ENCODE data around the gene ELK4. TPM values are rescaled to one million over a fixed set of nuclear protein-coding genes. Genes with fewer than 3 reads are reported as not detected.

Gene ELK4
- total RNA-seq, 1 donor from 2014 or later = 42.3 TPM

DNA sequence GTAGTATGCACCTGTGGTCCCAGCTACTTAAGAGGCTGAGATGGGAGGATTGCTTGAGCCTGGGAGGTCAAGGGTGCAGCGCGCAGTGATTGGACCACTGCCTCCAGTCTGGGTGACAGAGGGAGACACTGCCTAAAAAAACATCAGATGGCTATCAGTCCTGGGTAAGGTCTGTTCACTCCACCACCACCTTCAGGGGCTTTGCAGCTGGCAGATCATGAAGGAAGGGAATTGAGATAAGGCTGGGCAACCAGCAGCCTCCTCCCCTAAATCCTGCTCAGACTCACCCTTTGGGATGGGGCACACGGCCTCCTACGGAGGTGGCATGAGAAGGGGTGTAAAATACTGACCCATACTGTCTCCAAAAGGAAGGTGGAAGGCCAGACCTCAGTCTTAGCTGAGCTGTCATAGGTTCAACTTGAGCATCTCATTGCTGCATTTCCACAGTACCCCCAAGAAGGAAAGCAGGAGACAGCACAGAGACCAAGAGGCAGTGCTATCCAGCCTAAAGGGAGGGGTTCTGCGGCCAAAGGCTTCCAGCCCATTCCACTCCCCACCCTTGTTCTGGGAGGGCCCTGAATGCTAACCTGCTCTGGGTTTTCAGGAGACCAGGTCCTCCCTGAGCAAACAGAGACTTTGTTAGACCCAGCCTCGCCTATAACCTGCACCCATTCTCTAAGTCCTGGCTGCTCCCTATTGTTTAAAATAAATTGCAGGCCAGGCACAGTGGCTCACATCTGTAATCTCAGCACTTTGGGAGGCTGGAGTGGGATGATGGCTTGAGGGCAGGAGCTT lies 34.8 kb upstream of the ELK4 start:
- DNase-seq (ENCODE audit: low spot score) = no peak
- intact Hi-C loops (cut with DNase I) = loop anchor here (10.0 kb wide), 1 partner anchor 448 kb away; the partner anchor contains the start of gene AVPR1B

DNA sequence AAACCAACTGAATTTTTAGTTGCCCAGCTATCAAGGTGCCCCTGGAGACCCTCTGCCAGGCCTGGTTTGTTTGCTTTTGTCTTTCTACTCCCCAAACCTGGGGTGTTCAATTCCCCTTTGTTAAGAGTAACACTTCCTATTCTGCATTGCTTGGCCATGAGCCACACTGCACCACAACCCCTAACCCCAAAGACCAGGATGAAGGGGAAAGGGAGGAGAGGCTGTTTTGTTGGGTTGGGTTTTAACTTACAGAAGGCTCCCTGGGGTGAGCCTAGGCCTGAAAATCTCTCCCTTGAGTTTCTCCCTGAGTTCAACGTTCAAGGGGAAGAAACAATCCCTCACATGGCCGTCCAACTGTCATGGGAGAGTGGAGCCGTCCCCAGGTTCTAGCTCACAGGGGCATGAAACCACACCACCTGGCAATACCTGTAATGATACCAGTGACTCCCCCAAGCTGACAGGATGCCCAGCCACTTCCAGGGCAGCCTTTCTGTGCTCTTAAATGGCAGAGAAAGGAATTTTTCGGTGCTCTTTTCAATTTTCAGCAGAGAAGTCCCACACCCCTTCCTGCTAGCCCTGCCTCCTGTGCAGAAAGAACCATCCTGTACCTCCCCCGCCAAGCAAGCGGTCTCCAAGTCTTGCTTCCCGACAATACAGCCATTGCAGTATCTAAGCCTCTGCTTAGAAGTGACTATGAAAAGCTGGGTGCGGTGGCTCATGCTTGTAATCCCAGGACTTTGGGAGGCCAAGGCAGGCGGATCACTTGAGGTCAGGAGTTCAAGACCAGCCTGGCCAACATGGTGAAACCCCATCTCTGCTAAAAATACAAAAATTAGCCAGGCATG lies 33.6 kb upstream of the ELK4 start:
- DNase-seq (ENCODE audit: low spot score) = no peak

GRCh38 chr1:205664399-205665017 lies 32.7 kb upstream of the ELK4 start:
- no peak for DNase-seq (ENCODE audit: low spot score)
- intact Hi-C loops (cut with DNase I) = loop anchor here (10.0 kb wide), 1 partner anchor 450 kb away; the partner anchor contains the start of gene AVPR1B

More for the DNA sequence above, 33.6 kb upstream of the ELK4 start:
- intact Hi-C loops (cut with DNase I) = loop anchor here (10.0 kb wide), 1 partner anchor 449 kb away; the partner anchor contains the start of gene AVPR1B

GRCh38 chr1:205663286-205663936 lies 31.6 kb upstream of the ELK4 start:
- no peak for DNase-seq (ENCODE audit: low spot score)
- intact Hi-C loops (cut with DNase I) = loop anchor here (10.0 kb wide), 1 partner anchor 451 kb away; the partner anchor contains the start of gene AVPR1B

DNA sequence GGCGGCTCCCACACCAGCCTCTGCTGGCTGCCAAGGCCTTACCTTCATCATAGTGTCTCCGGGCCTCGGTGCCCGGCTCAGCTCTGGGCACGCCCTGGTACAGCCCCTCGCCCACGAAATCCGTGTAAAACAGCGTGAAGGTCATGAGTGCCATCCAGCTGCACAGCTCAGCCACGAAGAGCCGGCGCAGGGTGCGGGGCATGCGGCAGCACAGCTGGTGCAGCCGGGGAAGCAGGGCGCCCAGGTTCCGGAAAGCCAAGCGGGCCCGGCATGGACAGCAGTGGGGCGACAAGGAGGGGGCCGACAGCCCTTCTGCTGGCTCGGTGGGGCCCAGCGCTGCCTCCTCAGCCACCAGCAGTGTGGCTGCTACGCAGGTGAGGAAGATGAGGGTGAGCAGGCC lies 31.0 kb upstream of the ELK4 start:
- intact Hi-C loops (cut with DNase I) = loop anchor here (10.0 kb wide), 1 partner anchor 452 kb away; the partner anchor contains the start of gene AVPR1B
- DNase-seq (ENCODE audit: low spot score) = no peak

DNA sequence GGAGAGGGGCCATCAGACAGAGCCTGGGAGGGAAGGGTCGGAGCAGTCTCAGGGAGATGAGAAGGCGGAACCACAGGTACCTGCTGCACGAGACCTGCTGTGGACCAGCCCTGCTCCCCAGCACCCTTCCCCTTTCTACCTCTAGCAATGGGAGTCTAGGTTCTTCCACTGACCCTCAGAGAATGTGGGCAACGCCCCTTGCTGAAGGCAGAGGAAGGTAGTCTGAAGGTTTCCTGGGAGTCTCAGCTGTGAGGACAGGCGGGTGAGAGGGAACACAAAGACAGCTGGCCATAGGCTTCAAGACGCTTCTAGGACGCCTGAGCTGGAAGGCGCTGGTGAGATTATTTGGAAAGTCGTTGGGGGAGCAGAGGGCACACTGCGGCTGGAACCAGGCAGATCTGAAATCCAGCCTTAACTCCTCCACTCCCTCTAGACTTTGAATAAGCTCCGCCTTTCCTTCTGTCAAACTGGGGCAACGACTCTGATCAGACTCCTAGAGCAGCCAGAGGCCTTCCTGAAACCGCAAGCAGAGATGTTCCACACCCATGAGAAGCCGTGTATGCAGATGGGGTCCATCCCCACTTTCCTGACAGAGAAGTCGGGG lies 30.4 kb upstream of the ELK4 start:
- DNase-seq (ENCODE audit: low spot score) = no peak
- intact Hi-C loops (cut with DNase I) = loop anchor here (10.0 kb wide), 1 partner anchor 453 kb away; the partner anchor contains the start of gene AVPR1B

DNA sequence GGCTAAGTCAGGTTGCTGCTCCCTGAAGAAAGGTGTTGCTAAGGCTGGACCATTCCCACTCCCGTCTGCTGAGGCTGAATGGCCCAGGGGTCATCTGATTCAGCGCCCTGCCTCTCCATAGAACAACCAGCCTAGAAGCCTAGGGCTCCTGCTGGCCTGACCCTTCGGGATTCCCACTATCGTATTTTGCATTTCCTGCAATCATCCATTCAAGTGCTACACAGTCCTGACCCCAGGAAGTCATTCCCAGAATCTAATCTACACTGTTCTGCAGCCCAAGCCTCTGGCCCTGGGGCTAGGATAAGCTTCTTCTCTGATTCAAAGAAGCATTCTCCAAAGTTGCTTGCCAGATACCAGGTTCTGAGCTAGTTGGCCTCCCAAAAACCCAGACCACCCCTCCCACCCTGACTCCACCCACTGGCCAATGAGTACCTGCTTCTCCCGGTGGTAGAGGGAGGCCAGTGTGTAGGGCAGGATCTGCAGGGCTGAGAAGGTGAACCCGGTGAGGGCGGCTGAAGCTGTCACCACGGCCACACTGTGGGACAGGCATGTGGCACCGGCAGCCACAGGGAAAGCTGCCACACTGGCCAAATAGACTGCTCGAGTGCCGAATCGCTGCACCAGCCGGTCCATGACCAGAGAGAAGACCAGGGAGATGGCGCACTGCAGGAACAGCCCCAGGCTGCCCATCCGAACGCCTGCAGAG lies 29.8 kb upstream of the ELK4 start:
- intact Hi-C loops (cut with DNase I) = loop anchor here (10.0 kb wide), 1 partner anchor 453 kb away; the partner anchor contains the start of gene AVPR1B
- DNase-seq (ENCODE audit: low spot score) = no peak

DNA sequence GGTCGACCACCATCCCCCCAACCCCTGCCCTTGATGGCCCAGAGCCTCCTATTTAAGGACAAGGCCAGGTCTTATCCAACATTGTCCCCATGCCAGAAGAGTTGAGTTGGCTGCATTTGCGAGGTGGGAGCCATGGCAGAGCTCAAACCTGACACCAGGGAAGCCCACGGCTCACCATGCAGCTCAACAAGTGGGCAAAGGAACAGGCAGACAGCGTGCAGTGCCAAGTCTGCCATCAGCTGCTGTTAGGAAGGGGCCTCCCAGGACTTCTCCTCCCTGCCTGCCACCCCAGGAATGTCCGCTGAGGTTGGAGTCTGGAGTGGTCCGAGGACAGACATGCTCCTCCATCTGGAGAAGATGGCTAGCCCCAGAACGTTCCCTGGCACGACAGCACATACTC lies 28.6 kb upstream of the ELK4 start:
- no peak for DNase-seq (ENCODE audit: low spot score)
- intact Hi-C loops (cut with DNase I) = loop anchor here (10.0 kb wide), 1 partner anchor 454 kb away; the partner anchor contains the start of gene AVPR1B

DNA sequence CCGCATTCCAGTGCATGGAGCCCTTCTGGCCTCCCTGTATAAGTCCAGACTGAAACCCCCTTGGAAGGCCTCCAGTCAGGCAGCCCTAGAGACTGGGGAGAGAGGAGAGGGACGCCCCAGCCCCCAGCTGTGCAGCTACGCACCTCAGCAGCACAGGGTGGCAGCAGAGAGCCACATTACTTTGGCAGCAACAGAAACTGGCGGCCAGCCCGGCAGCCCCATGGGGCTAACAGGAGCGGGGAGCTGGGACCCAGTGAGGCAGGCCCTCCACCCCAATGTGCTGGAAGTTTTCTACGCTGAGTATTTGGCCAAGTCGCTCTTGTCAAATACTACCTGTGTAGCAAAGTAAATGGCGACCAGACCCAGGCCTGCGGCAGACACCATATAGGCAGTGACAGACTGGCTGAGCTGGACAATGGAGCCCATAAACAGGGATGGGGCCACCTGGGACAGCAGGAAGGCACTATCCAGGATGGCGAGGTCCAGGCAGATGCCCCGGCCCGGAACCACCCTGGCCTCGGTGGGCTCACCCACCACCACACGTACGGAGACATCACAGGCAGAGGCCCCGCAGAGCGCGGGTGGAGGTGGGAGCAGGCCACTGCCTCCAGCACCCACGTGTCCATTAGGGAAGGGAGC lies 27.3 kb upstream of the ELK4 start:
- DNase-seq (ENCODE audit: low spot score) = peak; percentile 88
- intact Hi-C loops (cut with DNase I) = loop anchor here (2.0 to 5.0 kb wide), 4 partner anchors 52 to 318 kb away; no protein-coding TSS in a partner anchor

DNA sequence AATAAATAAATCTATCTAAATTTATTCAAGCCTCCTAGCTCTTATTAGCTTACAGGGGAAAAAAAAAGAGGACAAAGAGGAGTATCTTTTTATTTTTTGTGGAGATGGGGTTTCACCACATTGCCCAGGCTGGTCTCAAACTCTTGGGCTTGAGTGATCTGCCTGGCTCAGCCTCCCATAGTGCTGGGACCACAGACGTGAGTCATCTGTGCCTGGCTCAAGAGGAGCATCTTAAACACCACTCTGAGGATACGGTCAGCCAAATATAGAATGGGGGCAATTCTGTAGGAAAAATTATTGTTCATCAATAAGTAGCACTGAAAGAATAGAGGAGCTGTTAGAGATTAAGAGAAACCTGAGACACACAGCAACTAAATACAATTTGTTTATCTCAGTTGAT lies 24.4 kb upstream of the ELK4 start:
- no peak for DNase-seq (ENCODE audit: low spot score)
- intact Hi-C loops (cut with DNase I) = loop anchor here (2.0 to 5.0 kb wide), 3 partner anchors 127 to 256 kb away; no protein-coding TSS in a partner anchor

DNA sequence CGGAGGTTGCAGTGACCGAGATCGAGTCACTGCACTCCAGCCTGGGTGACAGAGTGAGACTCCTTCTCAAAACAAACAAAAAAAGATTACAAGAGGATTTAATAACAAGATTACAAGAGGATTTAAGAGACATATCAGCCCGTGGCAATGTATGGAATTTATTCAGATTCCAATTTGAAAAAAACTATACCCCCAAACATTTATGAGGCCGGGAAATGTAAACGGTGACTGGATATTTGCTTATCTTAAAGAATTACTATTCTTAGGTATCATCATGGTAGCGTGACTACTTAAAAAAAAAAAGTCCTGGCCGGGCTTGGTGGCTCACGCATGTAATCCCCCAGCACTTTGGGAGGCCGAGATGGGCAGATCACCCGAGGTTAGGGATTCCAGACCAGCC lies 21.2 kb upstream of the ELK4 start:
- intact Hi-C loops (cut with DNase I) = no loop called here
- peak; percentile 4 for DNase-seq (ENCODE audit: low spot score)

DNA sequence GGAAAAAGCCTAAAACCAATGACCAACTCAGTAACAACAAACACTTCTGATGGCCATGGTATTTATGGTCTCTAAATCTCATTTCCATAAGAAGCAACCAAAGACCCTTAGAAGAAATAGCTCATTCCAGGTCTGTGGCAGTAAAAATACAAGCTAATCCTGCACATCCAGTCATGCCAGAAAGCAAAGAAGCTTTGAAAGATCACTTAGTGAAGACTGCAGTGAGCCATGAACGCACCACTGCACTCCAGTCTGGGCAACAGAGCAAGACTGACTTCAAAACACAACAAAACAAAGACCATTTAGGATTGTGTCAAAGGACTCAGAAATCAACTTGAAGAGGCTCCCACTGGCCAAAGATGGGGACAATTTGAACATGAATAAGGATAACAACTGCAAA lies 18.4 kb upstream of the ELK4 start:
- intact Hi-C loops (cut with DNase I) = no loop called here
- DNase-seq (ENCODE audit: low spot score) = peak; percentile 6

DNA sequence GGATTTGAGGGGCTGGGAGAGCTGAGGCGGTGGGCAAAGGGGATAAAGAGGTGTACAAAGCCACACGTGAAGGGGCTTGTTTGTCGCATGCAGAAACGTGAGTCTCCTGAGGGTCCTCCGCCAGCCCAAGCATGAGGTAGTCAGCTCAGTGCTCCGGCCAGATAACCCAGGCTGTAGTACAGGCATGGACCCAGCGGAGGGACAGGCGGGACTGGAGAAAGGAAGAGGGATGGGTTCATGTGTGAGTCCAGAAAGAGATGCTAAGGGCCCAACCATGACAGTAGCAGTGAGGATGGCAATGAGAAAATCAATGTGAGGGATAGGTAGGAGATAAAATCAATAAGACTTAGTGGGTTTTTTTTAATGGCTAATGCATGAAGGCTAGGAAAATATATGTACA lies 13.7 kb upstream of the ELK4 start:
- intact Hi-C loops (cut with DNase I) = no loop called here

DNA sequence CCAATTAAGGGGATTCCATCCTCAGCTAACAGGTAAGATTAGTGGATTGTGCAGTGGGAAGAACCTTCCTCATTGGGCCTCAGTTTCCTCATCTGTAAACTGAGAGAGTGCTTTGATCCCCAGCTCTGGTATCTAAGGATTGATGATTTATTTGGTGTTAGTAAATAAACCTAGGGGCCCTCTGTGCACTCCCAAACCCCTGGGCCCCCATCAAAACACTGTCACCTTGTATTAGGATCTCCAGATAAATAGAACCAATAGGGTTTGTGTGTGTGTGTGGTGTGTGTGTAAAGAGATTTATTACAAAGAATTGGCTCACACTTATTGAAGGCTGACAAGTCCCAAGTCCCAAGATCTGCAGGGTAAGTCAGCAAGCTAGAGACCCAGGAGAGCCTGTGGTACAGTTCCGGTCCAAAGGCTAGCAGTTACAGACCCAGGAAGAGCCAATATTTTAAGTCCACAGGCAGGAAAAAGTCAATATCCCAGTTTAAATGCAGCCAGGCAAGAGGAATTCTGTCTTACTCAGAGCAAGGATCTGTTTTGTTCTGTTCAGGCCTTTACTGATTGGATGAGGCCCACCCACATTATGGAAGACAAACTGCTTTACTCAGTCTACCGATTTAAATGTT lies 11.0 kb upstream of the ELK4 start:
- intact Hi-C loops (cut with DNase I) = no loop called here

More for the DNA sequence above, 13.7 kb upstream of the ELK4 start:
- no peak for DNase-seq (ENCODE audit: low spot score)

GRCh38 chr1:205639567-205639966 lies 7.8 kb upstream of the ELK4 start:
- intact Hi-C loops (cut with DNase I) = no loop called here
- DNase-seq (ENCODE audit: low spot score) = no peak

More for the DNA sequence above, 11.0 kb upstream of the ELK4 start:
- DNase-seq (ENCODE audit: low spot score) = no peak

DNA sequence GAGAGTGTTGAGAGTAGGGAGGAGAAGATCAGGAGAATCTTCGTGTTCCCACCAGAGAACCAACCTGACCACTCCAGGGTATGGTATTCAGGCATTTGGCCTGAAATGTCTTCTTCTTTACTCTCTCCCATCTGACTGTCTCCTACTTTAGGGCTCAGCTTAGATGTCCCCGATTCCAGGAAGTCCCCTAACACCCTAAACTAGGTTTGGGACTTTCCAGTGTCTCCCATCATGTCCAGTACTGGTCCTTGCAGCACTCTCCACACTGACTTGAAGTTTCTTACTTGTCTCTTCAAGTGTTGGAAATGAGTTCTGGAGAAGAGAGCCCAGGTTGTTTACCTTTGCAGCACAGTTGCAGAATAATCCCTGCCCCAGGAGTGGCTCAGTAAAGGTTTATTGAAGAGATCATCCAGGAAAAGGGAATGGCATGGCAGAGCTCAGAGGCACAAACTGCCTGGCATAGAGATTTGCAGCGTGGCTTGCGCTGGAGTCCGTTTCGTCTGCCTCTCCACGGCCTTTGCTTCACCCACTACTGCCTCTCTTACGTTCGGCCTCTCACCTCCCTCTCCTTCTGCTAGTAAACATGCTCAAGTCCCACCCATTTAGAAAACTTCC lies 6.2 kb upstream of the ELK4 start:
- intact Hi-C loops (cut with DNase I) = no loop called here
- no peak for DNase-seq (ENCODE audit: low spot score)

DNA sequence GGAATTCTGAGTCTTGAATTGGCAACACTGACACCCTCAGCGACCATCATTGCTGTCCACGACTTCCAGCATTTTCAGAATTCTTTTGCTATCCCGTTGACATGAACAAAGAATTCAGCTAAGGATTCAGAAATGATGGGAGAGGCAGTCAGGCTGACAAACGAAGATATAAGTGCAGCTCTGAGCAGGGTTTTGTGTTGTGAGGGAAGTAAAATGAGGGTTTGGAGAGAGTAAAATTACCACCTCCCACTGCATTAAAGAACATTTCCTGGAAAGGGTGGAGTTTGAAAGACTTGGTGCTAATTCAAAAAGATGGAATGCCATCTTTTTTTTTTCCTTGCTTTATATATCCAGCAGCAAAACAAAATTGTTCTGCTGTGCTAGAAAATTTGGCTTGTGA lies 4.9 kb upstream of the ELK4 start:
- DNase-seq (ENCODE audit: low spot score) = no peak
- intact Hi-C loops (cut with DNase I) = no loop called here
